ENCODE measurements around the gene HUS1.

The HUS1 gene

GRCh38 chr7:47978790-47979144, 648 bp downstream of the HUS1 start:
- DNase-seq: no peak

- no peak for DNase-seq
These were observed 5.7 kb downstream of the HUS1 start for GRCh38 chr7:47973739-47974138.

- DNase-seq: no peak
These were observed 8.7 kb downstream of the HUS1 start for GRCh38 chr7:47970761-47971160.

- DNase-seq: peak; percentile 43
These were observed 10.3 kb downstream of the HUS1 start for GRCh38 chr7:47968847-47969774.

- DNase-seq: no peak
These were observed 11.7 kb downstream of the HUS1 start for GRCh38 chr7:47967708-47968107.

GRCh38 chr7:47967123-47967522, 12.3 kb downstream of the HUS1 start:
- DNase-seq: no peak

- no peak for DNase-seq
These were observed 14.0 kb downstream of the HUS1 start for GRCh38 chr7:47965456-47965855.

- no peak for DNase-seq
These were observed 17.2 kb downstream of the HUS1 start for GRCh38 chr7:47962262-47962661.

- DNase-seq: no peak
These were observed 22.3 kb downstream of the HUS1 start for GRCh38 chr7:47957156-47957555.

GRCh38 chr7:47956220-47956619, 23.2 kb downstream of the HUS1 start:
- no peak for DNase-seq

- no peak for DNase-seq
These were observed 25.0 kb downstream of the HUS1 start for GRCh38 chr7:47954231-47954911.

- DNase-seq: no peak
These were observed 25.6 kb downstream of the HUS1 start for GRCh38 chr7:47953822-47954221.

- no peak for DNase-seq
These were observed 27.2 kb downstream of the HUS1 start for GRCh38 chr7:47952224-47952623.

- DNase-seq: no peak
These were observed 28.0 kb downstream of the HUS1 start for GRCh38 chr7:47951374-47951773.

- no peak for DNase-seq
These were observed 28.7 kb downstream of the HUS1 start for GRCh38 chr7:47950714-47951113.

- DNase-seq: no peak
These were observed 29.7 kb downstream of the HUS1 start for GRCh38 chr7:47949703-47950102.

GRCh38 chr7:47948141-47948790, 31.1 kb downstream of the HUS1 start, which contains the start of gene PKD1L1:
TSS of gene PKD1L1 (minus strand) at chr7:47948466. CDS start at chr7:47948440, 26 bp downstream.
- DNase-seq: no peak

- no peak for DNase-seq
These were observed 32.1 kb downstream of the HUS1 start for GRCh38 chr7:47947355-47947749.

- no peak for DNase-seq
These were observed 32.6 kb downstream of the HUS1 start for GRCh38 chr7:47946581-47947354.

- peak; percentile 34 for DNase-seq
These were observed 34.0 kb downstream of the HUS1 start for GRCh38 chr7:47945261-47946015.

- no peak for DNase-seq
These were observed 34.7 kb downstream of the HUS1 start for GRCh38 chr7:47944536-47945260.

Data from NCI-H1105 (cell line).